GM21360 (cell line): ENCODE results near the gene UBE2Q1.

Source experiments
- ATAC-seq: cut with Tn5 transposase; IDR thresholded peaks from one replicate; pipeline ENCODE4 v1.9.1; 2021; ENCODE audit warnings: mild to moderate bottlenecking, moderate library complexity; ENCODE audit not compliant: unreplicated experiment

The UBE2Q1 gene

GRCh38 chr1:154512760-154513159 is 45.7 kb downstream of the UBE2Q1 start:
- ATAC-seq = no peak

- ATAC-seq = no peak
These were observed 54.6 kb downstream of the UBE2Q1 start for GRCh38 chr1:154503898-154504297.

- no peak for ATAC-seq
These were observed 55.7 kb downstream of the UBE2Q1 start for GRCh38 chr1:154502744-154503115.

DNA sequence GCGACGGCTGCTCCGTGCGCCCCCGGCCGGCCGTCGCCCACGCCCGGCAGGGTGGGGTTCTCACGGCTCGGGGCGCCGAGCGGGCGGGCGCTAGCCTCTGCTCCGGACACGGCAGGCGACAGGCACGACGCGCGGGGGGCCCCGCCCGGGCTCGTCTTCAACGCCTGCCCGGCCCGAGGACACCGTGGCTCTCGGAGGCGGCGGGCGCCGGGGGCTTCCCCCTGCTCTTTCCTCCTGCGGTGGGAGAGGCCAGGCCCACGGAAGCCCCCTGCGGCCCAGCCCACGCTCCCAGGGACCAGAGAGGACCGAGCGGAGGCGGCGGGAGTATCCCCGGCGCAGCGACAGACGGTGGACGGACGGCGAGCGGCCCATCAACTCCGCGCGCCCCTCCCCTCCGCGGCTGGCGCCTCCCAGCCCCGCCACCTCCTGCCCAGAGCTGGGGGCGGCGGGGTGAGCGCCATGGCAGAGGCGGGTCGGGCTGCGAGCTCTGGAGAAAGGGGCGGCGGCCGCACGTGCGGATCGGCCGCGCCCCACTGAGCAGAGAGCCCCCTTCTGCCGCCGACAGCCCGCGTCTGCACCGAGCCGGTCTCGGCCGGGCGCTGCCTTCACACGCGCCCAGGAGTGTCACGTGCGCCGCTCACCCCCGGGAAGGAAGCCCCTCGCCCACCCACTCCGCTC is 56.3 kb downstream of the UBE2Q1 start, which contains the start of the genes SHE and TDRD10:
Gene SHE (minus strand): TSS at position 347 of the 678 bp plus-strand sequence. CDS start 386 bp downstream, outside the sequence.
Gene TDRD10 (plus strand): TSS at position 154 of the 678 bp plus-strand sequence. CDS start 4,685 bp downstream, outside the sequence.
- no peak for ATAC-seq

- no peak for ATAC-seq
These were observed 56.9 kb downstream of the UBE2Q1 start for GRCh38 chr1:154501423-154502065.

DNA sequence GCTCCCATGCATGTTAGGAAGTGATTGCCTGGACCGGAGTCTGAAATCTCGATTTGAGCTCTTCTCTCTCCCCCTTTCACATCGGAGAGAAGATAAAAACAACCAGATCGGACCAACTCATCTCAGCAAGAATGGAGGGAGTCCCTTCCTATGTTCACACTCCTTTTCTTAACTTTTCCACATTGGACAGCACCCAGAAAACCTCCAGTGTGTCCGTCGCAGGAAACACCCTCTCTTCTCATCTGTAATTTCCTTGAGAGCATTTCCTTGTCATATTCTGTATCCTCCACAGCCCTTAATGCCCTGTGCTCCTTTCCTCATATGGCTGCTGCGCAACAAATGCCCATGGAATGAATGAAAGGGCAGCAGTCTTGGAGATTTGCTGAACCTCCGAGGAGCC is 57.9 kb downstream of the UBE2Q1 start:
- no peak for ATAC-seq

DNA sequence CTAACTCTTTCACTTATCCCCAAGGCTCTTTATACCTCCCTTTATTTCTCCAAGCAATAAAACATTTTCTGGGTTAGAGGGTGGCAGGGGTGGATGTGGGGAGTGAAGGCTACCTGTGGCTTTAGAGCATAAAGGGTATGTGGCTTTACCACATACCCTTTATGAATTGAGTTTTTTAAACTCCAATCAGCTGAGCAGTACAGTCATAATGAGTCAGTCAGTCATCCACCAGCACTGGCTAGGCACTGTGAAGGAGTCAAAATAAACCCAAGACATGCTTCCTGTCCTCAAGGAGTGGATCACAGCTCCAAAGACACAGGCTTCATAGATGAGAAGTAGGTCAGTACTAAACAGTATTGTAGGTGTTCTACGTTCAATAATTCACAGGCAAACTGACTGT is 59.0 kb downstream of the UBE2Q1 start:
- ATAC-seq = no peak
